Measurements from ENCODE around the gene CACNG5.

The CACNG5 gene

GRCh38 chr17:66826856-66827255 lies 8.1 kb upstream of the CACNG5 start:
- DNase-seq (ENCODE audit: low read depth) = no peak

GRCh38 chr17:66829386-66829864 lies 5.5 kb upstream of the CACNG5 start:
- DNase-seq (ENCODE audit: low read depth) = no peak

GRCh38 chr17:66829883-66830282 lies 5.0 kb upstream of the CACNG5 start:
- no peak for DNase-seq (ENCODE audit: low read depth)

GRCh38 chr17:66830451-66830850 lies 4.5 kb upstream of the CACNG5 start:
- DNase-seq (ENCODE audit: low read depth) = no peak

GRCh38 chr17:66831383-66832210 lies 3.3 kb upstream of the CACNG5 start:
- DNase-seq (ENCODE audit: low read depth) = no peak

GRCh38 chr17:66833201-66833600 lies 1.7 kb upstream of the CACNG5 start:
- no peak for DNase-seq (ENCODE audit: low read depth)

GRCh38 chr17:66834426-66834918 lies 445 bp upstream of the CACNG5 start:
- no peak for DNase-seq (ENCODE audit: low read depth)

- DNase-seq (ENCODE audit: low read depth) = no peak
These were observed 559 bp downstream of the CACNG5 start for GRCh38 chr17:66835476-66835875.

GRCh38 chr17:66836063-66837005 lies 1.4 kb downstream of the CACNG5 start:
- DNase-seq (ENCODE audit: low read depth) = no peak

GRCh38 chr17:66837226-66837625 lies 2.3 kb downstream of the CACNG5 start:
- no peak for DNase-seq (ENCODE audit: low read depth)

- DNase-seq (ENCODE audit: low read depth) = no peak
These were observed 3.2 kb downstream of the CACNG5 start for GRCh38 chr17:66837885-66838665.

- DNase-seq (ENCODE audit: low read depth) = no peak
These were observed 4.7 kb downstream of the CACNG5 start for GRCh38 chr17:66839616-66840015.

GRCh38 chr17:66840061-66840460 lies 5.1 kb downstream of the CACNG5 start:
- DNase-seq (ENCODE audit: low read depth) = no peak

GRCh38 chr17:66841328-66841727 lies 6.4 kb downstream of the CACNG5 start:
- DNase-seq (ENCODE audit: low read depth) = no peak

GRCh38 chr17:66841744-66842143 lies 6.8 kb downstream of the CACNG5 start:
- DNase-seq (ENCODE audit: low read depth) = no peak

- no peak for DNase-seq (ENCODE audit: low read depth)
These were observed 7.6 kb downstream of the CACNG5 start for GRCh38 chr17:66842505-66842904.

- no peak for DNase-seq (ENCODE audit: low read depth)
These were observed 8.0 kb downstream of the CACNG5 start for GRCh38 chr17:66842959-66843358.

GRCh38 chr17:66843627-66844026 lies 8.7 kb downstream of the CACNG5 start:
- no peak for DNase-seq (ENCODE audit: low read depth)

- no peak for DNase-seq (ENCODE audit: low read depth)
These were observed 12.8 kb downstream of the CACNG5 start for GRCh38 chr17:66847704-66848103.

GRCh38 chr17:66848496-66848895 lies 13.6 kb downstream of the CACNG5 start:
- no peak for DNase-seq (ENCODE audit: low read depth)

GRCh38 chr17:66849032-66849655 lies 14.2 kb downstream of the CACNG5 start:
- no peak for DNase-seq (ENCODE audit: low read depth)
